HL-60 (cell line): ENCODE results near the gene USP30.
"Not testable (repeated sequence)": the region's sequence is repeated elsewhere in the genome, so short reads cannot be mapped to it uniquely, and the experiment has no call there.

ENCODE experiments used
- DNase-seq, 2 experiments: peaks; one replicate each; pipeline ENCODE4 v3.0.0-alpha.2; 2010 to 2020; ENCODE audit warnings: low read depth in 1 of 2, low spot score in 1 of 2
- H3K27ac ChIP-seq: fragments of 250-450 bp; sonication (Bioruptor Pico); replicated peaks from 2 replicates; pipeline ENCODE4 v1.5.1; 2020; ENCODE audit warnings: mild to moderate bottlenecking, moderate library complexity
- H3K27me3 ChIP-seq: fragments of 250-450 bp; sonication (Bioruptor Pico); 2 replicates; pipeline ENCODE4 v1.5.1; 2021; ENCODE audit warnings: mild to moderate bottlenecking, moderate library complexity; ENCODE audit not compliant: insufficient read depth, poor library complexity, severe bottlenecking
- H3K4me3 ChIP-seq: replicated peaks from 2 replicates; pipeline ENCODE4 v1.5.1; 2011; ENCODE audit warnings: mild to moderate bottlenecking, control low read depth, low read length; ENCODE audit not compliant: insufficient read depth
- CTCF ChIP-seq: IDR thresholded peaks from one replicate; pipeline ENCODE4 v1.5.1; 2011; ENCODE audit warnings: low read length, control low read depth, inconsistent platforms; ENCODE audit not compliant: insufficient read depth
- GABPA ChIP-seq: IDR thresholded peaks from 2 replicates; pipeline ENCODE4 v1.6.1; 2012; ENCODE audit warnings: low read depth
- POLR2AphosphoS5 ChIP-seq: IDR thresholded peaks from 2 replicates; pipeline ENCODE4 v1.6.1; 2012; ENCODE audit warnings: low read depth
- REST ChIP-seq: IDR thresholded peaks from 2 replicates; pipeline ENCODE4 v1.6.1; 2012; ENCODE audit warnings: low read depth; ENCODE audit not compliant: insufficient replicate concordance
- SPI1 ChIP-seq: IDR thresholded peaks from 2 replicates; pipeline ENCODE4 v1.6.1; 2012; ENCODE audit warnings: low read depth, mild to moderate bottlenecking, borderline replicate concordance

USP30 gene

GRCh38 chr12:109020796-109021380 lies 31.5 kb upstream of the USP30 start, which contains the start of gene SVOP:
SVOP (minus strand) TSS chr12:109021068; CDS start chr12:109020868, 200 bp downstream.
- Histone ChIP-seq H3K4me3 (no peak within 1 kb of the TSS), H3K27ac (no peak within 1 kb of the TSS), H3K27me3 (peaks cover 20% of the 10 kb centered on the region)
- TF ChIP-seq SPI1 = peak; percentile 17; the same call in 1 of the 2 replicates
- TF ChIP-seq POLR2AphosphoS5 = no peak
- peak; percentile 98 for TF ChIP-seq REST
- DNase-seq = peak; percentile 37 to 42

GRCh38 chr12:109027767-109028166 lies 24.6 kb upstream of the USP30 start:
- no peak overlapping the region for H3K4me3 ChIP-seq
- no peak overlapping the region for H3K27ac ChIP-seq
- H3K27me3 ChIP-seq = no peaks in the 10 kb centered on the region
- no peak for TF ChIP-seq CTCF
- TF ChIP-seq POLR2AphosphoS5 = no peak
- TF ChIP-seq REST = no peak
- TF ChIP-seq SPI1 = peak; percentile 67; the same call in 1 of the 2 replicates
- DNase-seq = no peak

DNA sequence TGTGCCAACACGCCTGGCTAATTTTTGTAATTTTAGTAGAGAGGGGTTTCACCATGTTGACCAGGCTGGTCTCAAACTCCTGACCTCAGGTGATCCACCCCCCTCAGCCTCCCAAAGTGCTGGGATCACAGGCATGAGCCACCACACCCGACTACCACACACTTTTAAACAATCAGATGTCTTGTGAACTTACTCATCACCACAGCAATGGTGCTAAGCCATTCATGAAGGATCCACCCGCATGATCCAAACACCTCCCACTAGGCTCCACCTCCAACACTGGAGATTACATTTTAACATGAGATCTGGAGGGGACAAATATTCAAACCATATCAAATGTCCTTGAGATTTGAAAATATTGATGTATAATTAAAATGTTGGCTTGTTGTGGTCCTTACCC lies 23.8 kb upstream of the USP30 start:
- DNase-seq, H3K27me3 ChIP-seq, H3K27ac ChIP-seq, H3K4me3 ChIP-seq: not testable (repeated sequence)

DNA sequence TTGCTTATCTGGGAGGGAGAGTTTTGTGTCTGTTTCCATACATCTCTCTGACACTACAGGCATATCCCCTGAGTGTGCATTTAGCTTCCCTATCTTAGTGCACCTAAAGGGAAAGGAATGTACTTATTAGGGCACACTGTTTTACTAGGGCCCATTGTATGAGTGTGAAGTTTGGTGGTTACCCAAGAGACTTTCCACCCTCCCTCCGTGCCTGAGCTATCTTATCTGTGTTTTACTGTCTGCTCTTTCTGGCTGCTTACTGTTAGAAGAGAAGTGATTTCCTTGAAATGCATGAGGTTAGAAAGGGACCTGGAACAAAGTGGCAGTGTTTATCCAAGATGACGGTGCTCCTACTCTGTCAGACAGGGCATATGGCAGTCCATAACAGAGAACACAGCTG lies 23.0 kb upstream of the USP30 start:
- TF ChIP-seq SPI1 (no peak), REST (no peak), GABPA (no peak), POLR2AphosphoS5 (no peak), CTCF (no peak)
- H3K4me3 ChIP-seq = no peak overlapping the region
- no peak for DNase-seq
- H3K27ac ChIP-seq = no peak overlapping the region
- no peaks in the 10 kb centered on the region for H3K27me3 ChIP-seq
